Measurements from ENCODE around the gene HEPH. TPM values are rescaled to one million over a fixed set of nuclear protein-coding genes. Genes with fewer than 3 reads are reported as not detected.

The HEPH gene
- total and polyA plus RNA-seq, 2 of the 8 experiments (the other 6 are each of a cell fraction or from before 2014, with no cell fraction given): 20.2 to 41.4 TPM

DNA sequence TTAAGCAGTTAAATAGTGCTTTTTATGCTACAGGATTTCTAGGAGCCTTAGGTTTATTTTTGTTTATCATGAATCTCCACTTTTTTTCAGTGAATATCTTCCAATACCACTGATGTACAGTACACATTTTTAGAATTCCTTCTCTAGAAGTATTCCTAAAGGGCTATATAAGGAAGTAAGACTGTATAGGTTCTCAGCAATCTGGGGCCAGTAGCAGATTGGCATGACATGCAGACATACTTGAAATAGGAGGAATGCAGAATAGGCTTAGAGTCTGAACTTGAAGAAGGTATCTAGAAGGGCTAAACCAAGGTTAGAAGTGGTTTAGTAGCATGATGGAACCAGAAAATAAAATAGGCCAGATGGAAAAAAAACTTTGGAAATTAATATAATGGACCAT, 29.8 kb downstream of the HEPH start:
- Histone ChIP-seq H3K4me1 (replicated peaks in 1 of 4; ENCODE audit: control insufficient read depth in 3 of 4, insufficient read depth in 4 of 4, low read length in 3 of 4) (no peaks in the 10 kb centered on the region), H3K14ac (ENCODE audit: insufficient read length) (no peak overlapping the region), H3K18ac (ENCODE audit: extremely low read depth, low read length) (no peak overlapping the region), H2BK15ac (ENCODE audit: low read length) (no peak overlapping the region), H3K9me3 (ENCODE audit: insufficient read depth in 2 of 2, low read depth in 1 of 2, low read length in 1 of 2) (no peaks in the 10 kb centered on the region), H3K9ac (replicated peaks in 1 of 4; ENCODE audit: extremely low read depth in 1 of 4, low read depth in 3 of 4, low read length in 3 of 4) (no peak overlapping the region), H2AFZ (ENCODE audit: low read length) (no peak overlapping the region), H3K79me1 (ENCODE audit: low read depth, low read length) (no peaks in the 10 kb centered on the region), H3K23me2 (ENCODE audit: low read depth, low read length) (no peaks in the 10 kb centered on the region), H2BK12ac (ENCODE audit: low read depth, low read length) (no peak overlapping the region), H3K4me2 (ENCODE audit: insufficient read depth in 1 of 2, low read depth in 2 of 2, low read length in 2 of 2) (no peak overlapping the region), H4K5ac (ENCODE audit: insufficient read length, low read depth, low read length) (no peak overlapping the region), H2BK20ac (ENCODE audit: low read length) (no peak overlapping the region), H3K56ac (replicated peaks; ENCODE audit: insufficient read length, low read depth, low read length) (no peak overlapping the region), H3K4me3 (ENCODE audit: extremely low read depth in 1 of 4, insufficient read depth in 2 of 4, low read depth in 3 of 4, low read length in 4 of 4) (no peak overlapping the region), H4K91ac (replicated peaks; ENCODE audit: insufficient read length, low read length) (no peak overlapping the region), H2BK5ac (ENCODE audit: low read depth, low read length) (no peak overlapping the region), H4K8ac (ENCODE audit: extremely low read depth, insufficient read depth, low read length) (no peak overlapping the region), H4K20me1 (replicated peaks in 1 of 2; ENCODE audit: control insufficient read depth in 1 of 2, insufficient read depth in 2 of 2, low read length in 2 of 2) (no peaks in the 10 kb centered on the region), H3K79me2 (ENCODE audit: control insufficient read depth in 1 of 2, insufficient read depth in 2 of 2, low read length in 2 of 2) (no peaks in the 10 kb centered on the region), H2BK120ac (replicated peaks; ENCODE audit: low read depth, low read length) (no peak overlapping the region), H3K23ac (ENCODE audit: insufficient read length) (no peak overlapping the region), H3K27ac (ENCODE audit: low read depth, low read length) (no peak overlapping the region), H2AK5ac (ENCODE audit: low read depth, low read length) (no peak overlapping the region), H3K36me3 (ENCODE audit: control insufficient read depth in 2 of 4, insufficient read depth in 4 of 4, low read length in 3 of 4) (peaks cover 0 to 17% (median 3%) of the 10 kb centered on the region in 4 experiments; a peak in 5 of 8 replicates), H3K27me3 (replicated peaks in 1 of 4; ENCODE audit: control insufficient read depth in 3 of 4, extremely low read depth in 1 of 4, insufficient read depth in 3 of 4, low read length in 3 of 4) (no peaks in the 10 kb centered on the region), H3K4ac (replicated peaks; ENCODE audit: insufficient read length, low read depth, low read length) (no peak overlapping the region)
- no peak for FAIRE-seq
- ChIA-PET POLR2A (ENCODE audit: partially characterized antibody) (no interaction called here), CTCF (ENCODE audit: partially characterized antibody) (no interaction called here)
- DNase-seq (ENCODE audit: low read depth in 1 of 2, low spot score in 2 of 2): no peak
- TF ChIP-seq SP2 (IDR thresholded peaks at IDR 0.05; ENCODE audit: low read length) (no peak), SIX5 (IDR thresholded peaks at IDR 0.05; ENCODE audit: low read depth, low read length) (no peak), EZH2 (IDR thresholded peaks at IDR 0.05; ENCODE audit: low read depth, low read length, severe bottlenecking) (no peak), POLR2AphosphoS5 (IDR thresholded peaks at IDR 0.05; ENCODE audit: low read depth, low read length) (no peak), KDM1A (IDR thresholded peaks at IDR 0.05; ENCODE audit: borderline replicate concordance, low read length) (no peak), CHD1 (IDR thresholded peaks at IDR 0.05; ENCODE audit: low read depth, low read length) (no peak), CREB1 (IDR thresholded peaks at IDR 0.05) (no peak), BRCA1 (IDR thresholded peaks at IDR 0.05; ENCODE audit: low read depth, low read length) (no peak), TAF7 (optimal IDR thresholded peaks at IDR 0.05; ENCODE audit: borderline replicate concordance, low read depth, low read length) (no peak)
